ENCODE measurements around the gene CCDC167. TPM values are rescaled to one million over a fixed set of nuclear protein-coding genes. Genes with fewer than 3 reads are reported as not detected.

The CCDC167 gene
- total RNA-seq, 1 experiment from 2014 or later: 31.5 TPM

DNA sequence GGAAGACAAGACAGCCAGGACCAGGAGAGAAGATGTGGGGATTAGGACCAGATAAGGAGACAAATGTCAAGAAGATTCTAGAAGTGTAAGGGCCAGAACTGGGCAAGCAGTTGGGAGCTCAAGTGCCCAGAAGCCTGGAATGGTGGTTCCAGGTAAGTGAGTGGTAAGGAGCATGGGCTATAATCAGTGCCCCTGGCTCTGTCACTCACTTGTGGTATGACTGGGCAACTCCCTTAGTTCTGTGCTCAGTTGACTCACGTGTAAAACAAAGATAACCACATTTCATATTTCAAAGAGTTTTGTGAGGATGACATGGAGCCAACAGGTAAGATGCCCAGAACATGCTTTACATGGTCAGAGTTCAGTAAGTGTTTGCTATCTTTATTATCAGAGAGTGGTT, 11.2 kb downstream of the CCDC167 start:
- Histone ChIP-seq H3K27me3 (replicated peaks; ENCODE audit: insufficient read depth, low read depth, low read length, poor library complexity) (no peaks in the 10 kb centered on the region), H3K27ac (ENCODE audit: low read depth, low read length, poor library complexity, severe bottlenecking) (no peak overlapping the region), H3K9me3 (ENCODE audit: low read depth, low read length, poor library complexity, severe bottlenecking) (no peaks in the 10 kb centered on the region), H3K4me3 (ENCODE audit: low read depth, low read length, poor library complexity, severe bottlenecking) (no peak overlapping the region), H3K4me1 (ENCODE audit: insufficient read depth, low read length, poor library complexity, severe bottlenecking) (peaks cover 21% of the 10 kb centered on the region), H3K36me3 (ENCODE audit: insufficient read depth, low read length, poor library complexity, severe bottlenecking) (no peaks in the 10 kb centered on the region)
- ChIA-PET POLR2A (ENCODE audit: low non-redundant PET) (no interaction called here), CTCF (interaction anchor here (0.5 kb wide), 1 partner anchor 1215 kb away, joined by 3 read pairs; no protein-coding TSS in a partner anchor)
- no TSS peak for BruUV-seq (replicated peaks)
- TF ChIP-seq, protein P1, sequence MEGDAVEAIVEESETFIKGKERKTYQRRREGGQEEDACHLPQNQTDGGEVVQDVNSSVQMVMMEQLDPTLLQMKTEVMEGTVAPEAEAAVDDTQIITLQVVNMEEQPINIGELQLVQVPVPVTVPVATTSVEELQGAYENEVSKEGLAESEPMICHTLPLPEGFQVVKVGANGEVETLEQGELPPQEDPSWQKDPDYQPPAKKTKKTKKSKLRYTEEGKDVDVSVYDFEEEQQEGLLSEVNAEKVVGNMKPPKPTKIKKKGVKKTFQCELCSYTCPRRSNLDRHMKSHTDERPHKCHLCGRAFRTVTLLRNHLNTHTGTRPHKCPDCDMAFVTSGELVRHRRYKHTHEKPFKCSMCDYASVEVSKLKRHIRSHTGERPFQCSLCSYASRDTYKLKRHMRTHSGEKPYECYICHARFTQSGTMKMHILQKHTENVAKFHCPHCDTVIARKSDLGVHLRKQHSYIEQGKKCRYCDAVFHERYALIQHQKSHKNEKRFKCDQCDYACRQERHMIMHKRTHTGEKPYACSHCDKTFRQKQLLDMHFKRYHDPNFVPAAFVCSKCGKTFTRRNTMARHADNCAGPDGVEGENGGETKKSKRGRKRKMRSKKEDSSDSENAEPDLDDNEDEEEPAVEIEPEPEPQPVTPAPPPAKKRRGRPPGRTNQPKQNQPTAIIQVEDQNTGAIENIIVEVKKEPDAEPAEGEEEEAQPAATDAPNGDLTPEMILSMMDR (conservative IDR thresholded peaks at IDR 0.05; ENCODE audit: low read depth, low read length): no peak
- intact Hi-C loops (cut with micrococcal nuclease; ENCODE audit: unreplicated experiment): loop anchor here (10.0 kb wide), 1 partner anchor 1086 kb away; no protein-coding TSS in a partner anchor
- DNase-seq (ENCODE audit: low spot score): no peak

DNA sequence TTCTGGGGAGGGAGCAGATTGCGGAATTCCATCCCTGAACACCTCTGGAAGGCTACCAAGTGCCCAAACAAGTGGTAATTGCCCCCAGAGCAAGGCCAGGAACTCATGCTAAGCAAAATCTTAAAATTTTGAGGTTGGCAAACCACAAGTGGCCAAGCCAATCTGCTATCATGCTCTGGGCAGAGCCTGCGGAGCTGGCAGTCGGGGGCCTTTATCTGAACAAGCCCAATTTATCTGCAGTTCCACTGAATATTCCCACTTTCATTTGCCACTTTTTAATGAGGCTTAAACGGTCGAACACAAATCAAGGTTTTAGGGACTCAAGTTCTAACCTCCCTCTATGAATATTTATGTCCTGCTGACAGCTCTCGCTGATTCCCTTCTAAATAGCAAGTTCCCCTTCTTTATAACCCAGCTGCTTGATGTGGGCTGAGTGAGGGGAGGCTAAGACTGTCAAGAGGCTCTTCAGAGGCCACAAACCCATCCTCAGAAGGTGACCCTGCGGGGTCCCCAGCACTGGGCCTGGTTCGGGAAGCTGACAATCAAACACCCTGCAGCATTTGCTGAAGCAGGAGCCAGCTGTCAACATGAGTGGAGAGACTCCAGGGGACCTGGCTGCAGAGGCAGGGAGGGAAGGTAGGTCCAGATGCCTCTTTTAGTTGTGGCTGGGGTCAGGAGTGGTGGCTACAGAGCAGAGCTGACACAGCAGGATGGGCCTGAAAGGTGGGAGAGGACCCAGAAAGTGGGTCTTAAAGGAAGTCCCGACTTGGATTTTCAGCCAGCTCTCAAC, 11.9 kb downstream of the CCDC167 start:
- CTCF ChIA-PET: interaction anchor here (0.6 kb wide), 1 partner anchor 104 kb away, joined by 4 read pairs; no protein-coding TSS in a partner anchor
- no peaks in the 10 kb centered on the region for H3K9me3 ChIP-seq (ENCODE audit: low read depth, low read length, poor library complexity, severe bottlenecking)
- POLR2A ChIA-PET (ENCODE audit: low non-redundant PET): no interaction called here
- H3K36me3 ChIP-seq (ENCODE audit: insufficient read depth, low read length, poor library complexity, severe bottlenecking): no peaks in the 10 kb centered on the region
- intact Hi-C loops (cut with micrococcal nuclease; ENCODE audit: unreplicated experiment): loop anchor here (10.0 kb wide), 1 partner anchor 1087 kb away; no protein-coding TSS in a partner anchor
- no peak for DNase-seq (ENCODE audit: low spot score)
- peaks cover 15% of the 10 kb centered on the region for H3K4me1 ChIP-seq (ENCODE audit: insufficient read depth, low read length, poor library complexity, severe bottlenecking)
- no peak overlapping the region for H3K4me3 ChIP-seq (ENCODE audit: low read depth, low read length, poor library complexity, severe bottlenecking)
- H3K27ac ChIP-seq (ENCODE audit: low read depth, low read length, poor library complexity, severe bottlenecking): no peak overlapping the region
- no peak for TF ChIP-seq EZH2 (IDR thresholded peaks at IDR 0.05; ENCODE audit: borderline replicate concordance, low read depth, low read length, poor library complexity, severe bottlenecking)
- TF ChIP-seq, protein P1 (conservative IDR thresholded peaks at IDR 0.05; ENCODE audit: low read depth, low read length): no peak
- BruUV-seq (replicated peaks): no TSS peak
- no peaks in the 10 kb centered on the region for H3K27me3 ChIP-seq (replicated peaks; ENCODE audit: insufficient read depth, low read depth, low read length, poor library complexity)

DNA sequence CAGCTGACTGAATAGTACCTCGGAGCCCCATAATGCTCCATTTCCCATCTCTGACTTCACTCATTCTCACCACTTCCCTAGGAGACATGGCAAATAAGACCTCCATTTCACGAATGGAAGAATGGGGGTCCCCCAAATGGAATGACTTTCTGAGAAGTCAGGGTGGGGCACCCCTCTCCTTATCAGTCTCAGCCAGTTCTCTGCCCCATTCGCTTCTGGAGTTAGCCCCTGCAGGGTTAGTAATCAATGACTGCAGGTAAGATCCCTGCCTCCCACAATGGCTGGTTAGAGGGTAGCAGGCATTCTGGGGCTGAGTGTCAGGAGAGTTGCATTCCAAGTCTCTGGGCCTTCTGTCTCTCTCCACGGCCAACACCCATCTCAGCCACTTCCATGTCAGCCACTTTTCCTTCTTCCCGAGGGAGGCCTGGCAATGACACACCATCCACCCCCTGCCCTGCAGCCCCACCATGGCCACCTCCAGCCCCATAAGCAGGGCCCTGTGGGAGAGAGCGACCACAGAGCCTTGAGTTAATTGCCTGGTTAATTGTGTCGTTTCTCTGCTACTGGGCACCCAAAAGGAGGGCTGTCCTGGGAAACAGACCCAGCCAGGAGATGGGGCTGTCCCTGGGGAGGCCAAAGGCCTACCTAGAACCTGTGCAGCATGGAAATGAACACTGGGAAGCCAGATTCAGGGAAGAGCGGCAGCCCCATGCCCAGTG, 13.4 kb downstream of the CCDC167 start:
- CTCF ChIA-PET: no interaction called here
- H3K4me3 ChIP-seq (ENCODE audit: low read depth, low read length, poor library complexity, severe bottlenecking): no peak overlapping the region
- POLR2A ChIA-PET (ENCODE audit: low non-redundant PET): no interaction called here
- H3K36me3 ChIP-seq (ENCODE audit: insufficient read depth, low read length, poor library complexity, severe bottlenecking): no peaks in the 10 kb centered on the region
- no peak overlapping the region for H3K27ac ChIP-seq (ENCODE audit: low read depth, low read length, poor library complexity, severe bottlenecking)
- peaks cover 13% of the 10 kb centered on the region for H3K4me1 ChIP-seq (ENCODE audit: insufficient read depth, low read length, poor library complexity, severe bottlenecking)
- no peak for DNase-seq (ENCODE audit: low spot score)
- no peak for TF ChIP-seq EZH2 (IDR thresholded peaks at IDR 0.05; ENCODE audit: borderline replicate concordance, low read depth, low read length, poor library complexity, severe bottlenecking)
- TF ChIP-seq, protein P1 (conservative IDR thresholded peaks at IDR 0.05; ENCODE audit: low read depth, low read length): no peak
- no TSS peak for BruUV-seq (replicated peaks)
- H3K27me3 ChIP-seq (replicated peaks; ENCODE audit: insufficient read depth, low read depth, low read length, poor library complexity): no peaks in the 10 kb centered on the region
- intact Hi-C loops (cut with micrococcal nuclease; ENCODE audit: unreplicated experiment): loop anchor here (10.0 kb wide), 1 partner anchor 1089 kb away; no protein-coding TSS in a partner anchor
- H3K9me3 ChIP-seq (ENCODE audit: low read depth, low read length, poor library complexity, severe bottlenecking): no peaks in the 10 kb centered on the region

All from A673 (cell line).